NCI-H2029 (cell line): ENCODE measurements around the gene TRAPPC2.

ENCODE experiments used
- DNase-seq: peaks from one replicate; lab custom pipeline; 2025; lab: John Stamatoyannopoulos, UW

Gene TRAPPC2

DNA sequence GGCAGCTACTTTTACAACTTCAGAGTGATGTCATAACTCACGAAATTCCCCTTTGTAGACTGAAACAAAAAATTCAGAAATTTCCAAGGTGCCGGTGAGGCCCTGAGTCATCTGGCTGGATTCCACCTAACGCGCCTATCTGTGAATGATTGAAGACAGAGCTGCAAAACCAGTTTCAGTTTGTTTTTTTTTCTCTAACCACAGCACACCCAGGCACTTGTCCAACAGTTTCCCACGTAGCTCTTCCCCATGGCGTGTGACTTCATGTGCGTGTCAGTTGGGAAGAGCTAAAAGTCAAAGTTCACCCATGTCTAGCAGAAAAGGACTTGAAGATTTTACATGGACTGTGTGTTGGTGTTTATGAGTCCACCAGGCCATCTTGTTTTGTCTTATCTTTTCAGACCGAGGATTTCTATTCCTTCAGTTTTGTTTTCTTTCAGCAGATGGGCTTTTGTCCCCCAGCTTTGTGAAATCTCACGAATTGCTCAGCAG lies 65.1 kb downstream of the TRAPPC2 start:
- peak; percentile 67 for DNase-seq

DNA sequence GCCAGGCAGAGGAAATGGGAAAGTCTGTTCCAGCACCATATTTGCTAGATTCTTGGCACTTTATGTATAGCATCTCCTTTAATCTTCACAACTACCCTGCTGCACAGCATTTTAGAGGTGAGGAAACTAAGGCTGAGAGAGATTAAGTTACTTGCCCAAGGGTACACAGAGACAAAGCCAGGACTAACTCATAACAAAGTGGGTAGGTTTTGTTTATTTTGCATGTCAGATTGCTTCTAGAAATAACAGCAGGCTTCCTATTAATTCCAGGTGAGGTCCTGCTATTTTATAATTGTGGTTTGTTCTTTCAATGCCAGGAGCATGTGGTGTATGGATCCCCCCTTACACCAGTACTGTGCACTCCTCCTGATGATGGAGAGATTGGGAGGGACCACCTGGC lies 66.5 kb downstream of the TRAPPC2 start:
- no peak for DNase-seq

DNA sequence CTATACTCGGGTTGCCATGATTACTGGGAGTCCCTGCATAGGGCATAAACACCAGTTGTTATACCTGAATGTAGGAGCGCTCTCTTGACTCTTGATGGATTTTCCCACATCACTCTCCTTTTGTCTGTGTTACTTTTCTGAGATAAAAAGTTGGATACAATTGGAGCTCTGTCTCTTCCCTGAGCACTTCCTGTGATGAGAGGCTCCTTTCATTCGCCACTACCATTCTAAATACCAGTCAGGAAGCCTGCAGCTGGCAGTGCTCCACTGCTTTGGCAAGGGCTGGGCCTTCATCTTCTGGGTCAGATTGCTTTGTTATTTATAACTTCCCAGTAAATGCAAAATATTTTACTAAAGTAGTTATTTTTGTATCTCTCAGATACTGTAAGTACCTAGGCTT lies 67.6 kb downstream of the TRAPPC2 start:
- DNase-seq: no peak

DNA sequence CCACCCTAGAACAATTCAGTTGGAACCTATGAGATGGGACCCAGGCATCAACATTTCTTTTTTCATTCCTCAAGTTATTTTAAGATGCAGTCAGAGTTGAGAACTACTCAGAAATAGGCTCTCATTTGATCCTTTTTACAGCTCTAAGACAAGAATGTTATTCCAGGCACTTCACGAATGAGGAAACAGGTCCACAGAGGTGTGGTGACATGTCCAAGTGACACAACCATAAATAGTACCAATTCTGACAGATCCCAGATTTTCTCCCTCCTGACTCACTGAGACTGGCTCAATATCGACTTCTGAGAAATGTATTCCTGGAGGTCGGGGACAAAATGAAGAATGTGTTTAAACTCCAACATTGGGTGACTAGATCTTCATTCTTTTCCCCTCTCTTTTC lies 70.4 kb downstream of the TRAPPC2 start:
- no peak for DNase-seq

DNA sequence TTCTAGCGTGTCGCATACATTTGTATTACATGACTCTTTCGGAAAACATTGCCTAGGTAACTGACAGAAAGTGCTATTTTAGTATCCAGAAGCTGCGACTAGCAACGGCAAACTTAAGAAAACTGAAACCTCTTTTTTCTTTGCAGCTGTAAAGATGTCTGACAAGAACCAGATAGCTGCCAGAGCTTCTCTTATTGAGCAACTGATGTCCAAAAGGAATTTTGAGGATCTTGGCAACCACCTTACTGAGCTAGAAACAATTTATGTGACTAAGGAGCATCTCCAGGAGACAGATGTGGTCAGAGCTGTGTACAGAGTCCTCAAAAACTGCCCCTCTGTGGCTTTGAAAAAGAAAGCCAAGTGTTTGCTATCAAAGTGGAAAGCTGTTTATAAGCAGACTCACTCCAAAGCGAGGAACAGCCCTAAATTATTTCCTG lies 72.0 kb downstream of the TRAPPC2 start:
- DNase-seq: no peak
